Activated gamma-delta T cell treated with Interleukin-2 at 50 U/mL for 16 hours (primary cell): ENCODE measurements around the gene TAF11L4.
"Not testable (repeated sequence)": the region's sequence is repeated elsewhere in the genome, so short reads cannot be mapped to it uniquely, and the experiment has no call there.

ENCODE experiments used
- DNase-seq: peaks from one replicate; pipeline ENCODE4 v3.0.0-alpha.2; 2020

Gene TAF11L4

DNA sequence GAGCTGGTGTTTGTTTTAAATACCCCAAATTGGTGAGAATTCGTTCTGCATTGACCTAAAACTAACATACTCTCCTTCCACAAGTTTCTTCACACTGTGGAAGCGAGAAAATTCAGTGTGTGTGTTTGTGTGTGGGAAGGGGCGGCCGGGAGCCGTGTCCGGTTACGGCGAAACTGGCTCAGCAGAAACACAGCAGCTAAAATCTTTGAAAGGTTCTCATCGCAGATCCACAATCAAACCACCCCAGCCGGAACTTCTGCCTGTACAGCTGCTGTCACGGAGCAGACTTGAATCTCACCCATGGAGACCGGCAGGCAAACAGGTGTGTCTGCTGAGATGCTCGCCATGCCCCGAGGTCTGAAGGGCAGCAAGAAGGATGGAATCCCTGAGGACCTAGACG is at the start of gene TAF11L4:
TAF11L4 (plus strand) TSS at position 301 of the 400 bp plus-strand sequence.
- DNase-seq: not testable (repeated sequence)

DNA sequence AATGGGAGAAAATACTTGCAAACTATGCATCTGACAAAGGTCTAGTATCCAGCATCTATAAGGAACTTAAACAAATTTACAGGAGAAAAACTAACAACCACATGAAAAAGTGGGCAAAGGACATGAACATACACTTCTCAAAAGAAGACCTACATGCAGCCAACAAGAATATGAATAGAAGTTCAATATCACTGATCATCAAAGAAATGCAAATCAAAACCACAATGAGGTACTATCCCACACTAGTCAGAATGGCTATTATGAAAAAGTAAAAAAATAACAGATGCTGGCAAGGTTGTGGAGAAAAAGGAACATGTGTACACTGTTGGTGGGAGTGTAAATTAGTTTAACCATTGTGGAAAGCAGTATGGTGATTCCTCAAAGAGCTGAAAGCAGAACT is 46.5 kb upstream of the TAF11L4 start:
- DNase-seq: not testable (repeated sequence)

DNA sequence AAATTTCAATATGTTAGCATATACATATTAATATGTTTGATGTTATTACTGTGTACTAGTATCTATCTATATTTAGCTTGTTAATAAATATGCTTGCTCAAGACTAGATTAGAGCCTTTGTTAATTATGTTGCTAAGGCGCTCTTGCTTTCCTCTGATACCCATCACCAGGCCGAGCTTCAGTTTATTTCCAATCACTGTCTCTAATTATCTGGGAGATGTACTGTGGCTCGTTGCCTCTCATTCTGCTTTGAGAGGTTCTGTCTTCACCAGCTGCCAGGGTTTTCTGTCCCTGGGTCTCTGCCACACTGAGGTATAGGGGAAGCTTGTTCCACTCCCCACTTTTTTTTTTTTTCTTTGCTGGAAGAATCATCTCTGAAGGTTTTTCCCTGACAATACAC is 44.6 kb upstream of the TAF11L4 start:
- DNase-seq: no peak

DNA sequence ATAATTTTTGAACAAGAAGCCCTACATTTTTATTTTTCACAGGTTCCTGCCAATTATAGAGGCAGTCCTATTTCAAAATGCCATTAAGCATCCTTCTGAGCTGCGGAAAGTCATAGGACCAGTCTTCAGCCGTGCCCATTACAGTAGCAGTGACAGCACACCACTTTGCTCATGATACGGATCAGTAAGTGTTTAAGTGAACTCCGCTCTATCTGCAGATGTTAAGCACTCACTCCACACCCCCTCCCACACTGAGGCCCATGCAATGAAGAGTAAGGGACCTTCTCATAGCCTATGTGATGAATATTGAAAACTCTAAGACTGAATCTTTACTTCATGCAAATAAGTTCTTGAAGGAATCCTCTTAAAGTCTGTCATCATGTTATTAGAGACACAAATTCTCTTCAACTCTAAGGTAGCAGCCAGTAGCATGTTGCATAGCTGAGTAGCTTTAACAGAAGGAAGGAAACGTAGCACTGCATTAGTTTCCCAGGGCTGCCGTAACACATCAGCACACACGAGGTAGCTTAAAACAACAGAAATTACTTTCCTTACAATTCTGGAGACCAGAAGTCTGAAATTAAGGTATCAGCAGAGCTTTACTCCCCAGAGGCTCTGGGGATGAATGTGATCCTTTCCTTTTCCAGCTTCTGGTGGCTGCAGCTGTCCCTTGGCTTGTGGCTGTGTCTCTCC is 43.9 kb upstream of the TAF11L4 start:
- no peak for DNase-seq

DNA sequence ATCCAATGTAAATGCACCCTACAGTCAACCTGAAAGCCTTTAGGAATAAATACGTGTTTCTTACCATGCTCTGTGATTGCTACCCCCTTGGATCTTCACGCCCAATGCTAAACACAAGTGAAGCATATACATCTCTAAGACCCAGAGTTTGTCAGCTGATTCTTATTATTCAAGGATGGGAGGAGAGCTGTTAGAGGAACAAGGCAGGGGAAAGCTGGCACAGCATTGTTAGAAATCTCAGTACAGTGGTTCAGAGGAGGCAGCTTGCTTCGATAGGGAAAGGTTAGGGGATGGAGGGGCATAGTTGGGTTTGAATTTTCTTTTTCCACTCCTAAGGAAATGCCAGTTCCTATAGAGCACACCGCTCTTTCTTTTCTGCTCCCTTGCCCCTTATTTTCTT is 40.2 kb upstream of the TAF11L4 start:
- no peak for DNase-seq

DNA sequence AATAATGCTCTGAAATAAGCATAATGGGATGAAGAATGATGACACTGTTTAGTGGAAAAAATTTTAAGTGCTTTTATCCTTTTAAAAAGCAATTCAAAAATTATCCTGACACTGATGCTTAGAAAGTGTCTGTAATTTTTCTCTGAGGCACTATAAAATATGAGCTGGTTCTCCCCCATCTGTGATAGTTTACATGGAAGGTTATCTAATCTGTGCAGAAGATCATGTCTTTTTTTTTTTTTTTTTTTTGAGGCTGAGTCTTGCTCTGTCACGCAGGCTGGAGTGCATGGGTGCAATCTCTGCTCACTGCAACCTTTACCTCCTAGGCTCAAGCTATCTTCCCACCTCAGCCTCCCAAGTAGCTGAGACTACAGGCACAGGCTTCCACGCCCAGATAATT is 38.8 kb upstream of the TAF11L4 start:
- DNase-seq: no peak

DNA sequence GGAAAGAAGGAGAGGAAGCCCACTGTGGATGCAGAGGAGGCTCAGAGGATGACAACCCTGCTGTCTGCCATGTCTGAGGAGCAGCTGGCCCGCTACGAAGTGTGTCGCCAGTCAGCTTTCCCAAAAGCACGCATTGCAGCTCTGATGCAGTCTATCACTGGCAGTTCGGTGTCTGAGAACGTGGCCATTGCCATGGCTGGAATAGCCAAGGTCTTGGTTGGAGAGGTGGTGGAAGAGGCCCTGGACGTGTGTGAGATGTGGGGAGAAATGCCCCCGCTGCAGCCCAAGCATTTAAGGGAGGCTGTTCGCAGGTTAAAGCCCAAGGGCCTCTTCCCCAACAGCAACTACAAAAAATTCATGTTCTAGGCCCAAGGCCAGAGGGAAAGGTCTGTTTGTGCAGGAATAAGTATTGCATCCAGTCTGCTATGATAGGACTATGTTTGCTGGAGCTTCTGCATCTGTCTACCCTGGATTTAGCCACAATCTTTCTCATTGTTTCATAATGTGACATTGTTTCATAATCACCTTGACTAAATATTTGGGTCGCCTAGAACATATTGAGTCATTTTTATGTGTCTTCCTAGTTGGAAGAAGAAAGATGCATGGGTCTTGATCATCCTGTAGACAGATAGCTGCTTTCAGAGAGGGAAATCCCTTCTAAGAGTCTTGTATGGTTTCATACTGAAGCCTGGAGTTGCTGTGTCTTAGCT is 35.0 kb upstream of the TAF11L4 start:
- DNase-seq: not testable (repeated sequence)

DNA sequence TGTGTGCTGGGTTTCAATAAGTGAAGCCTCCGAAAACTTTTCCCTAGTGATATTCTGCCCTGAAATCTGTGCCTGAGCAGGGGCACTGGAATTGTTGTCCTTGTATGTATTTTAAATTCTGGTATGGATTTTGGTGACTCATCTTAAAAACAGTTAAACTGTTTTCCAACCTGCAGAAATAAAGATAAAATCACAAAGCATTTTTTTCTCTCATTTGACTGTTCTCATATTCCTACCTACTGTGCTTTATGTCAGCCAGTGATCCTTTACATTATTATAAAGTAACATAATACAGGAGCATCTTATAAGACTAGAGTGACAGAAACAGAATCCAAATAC is 34.5 kb upstream of the TAF11L4 start:
- DNase-seq: no peak

DNA sequence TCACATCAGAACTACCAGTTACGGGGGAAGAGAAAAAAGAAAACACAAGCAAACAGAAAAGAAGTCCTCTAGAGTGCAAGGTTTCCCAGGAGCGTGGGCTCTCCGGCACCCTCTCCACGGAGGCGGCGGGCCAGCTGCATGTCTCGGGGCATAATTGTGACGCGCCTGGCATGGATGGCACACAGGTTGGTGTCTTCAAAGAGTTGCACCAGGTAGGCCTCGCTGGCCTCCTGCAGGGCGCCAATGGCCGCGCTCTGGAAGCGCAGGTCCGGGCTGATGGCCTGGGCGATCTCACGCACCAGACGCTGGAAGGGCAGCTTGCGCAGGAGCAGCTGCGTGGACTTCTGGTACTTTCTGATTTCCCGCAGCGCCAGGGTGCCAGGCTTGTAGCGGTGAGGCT is 30.3 kb upstream of the TAF11L4 start:
- DNase-seq: not testable (repeated sequence)

DNA sequence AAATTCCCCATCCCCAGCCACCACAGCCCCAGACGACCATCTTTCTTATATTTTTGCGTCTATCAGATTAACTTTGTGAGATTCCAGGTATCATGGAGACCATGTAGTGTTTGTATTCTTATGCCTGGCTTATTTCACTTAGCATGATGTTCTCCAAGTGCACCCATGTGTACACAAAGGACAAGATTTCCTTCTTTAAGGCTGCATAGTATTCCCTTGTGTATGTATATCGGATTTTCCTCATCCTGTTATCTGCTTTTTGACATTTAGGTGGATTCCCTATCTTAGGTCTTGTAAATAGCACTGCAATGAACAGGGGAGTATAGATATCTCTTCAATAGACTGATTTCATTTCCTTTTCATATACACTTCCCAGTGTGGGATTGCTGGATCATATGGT is 28.8 kb upstream of the TAF11L4 start:
- DNase-seq: no peak

DNA sequence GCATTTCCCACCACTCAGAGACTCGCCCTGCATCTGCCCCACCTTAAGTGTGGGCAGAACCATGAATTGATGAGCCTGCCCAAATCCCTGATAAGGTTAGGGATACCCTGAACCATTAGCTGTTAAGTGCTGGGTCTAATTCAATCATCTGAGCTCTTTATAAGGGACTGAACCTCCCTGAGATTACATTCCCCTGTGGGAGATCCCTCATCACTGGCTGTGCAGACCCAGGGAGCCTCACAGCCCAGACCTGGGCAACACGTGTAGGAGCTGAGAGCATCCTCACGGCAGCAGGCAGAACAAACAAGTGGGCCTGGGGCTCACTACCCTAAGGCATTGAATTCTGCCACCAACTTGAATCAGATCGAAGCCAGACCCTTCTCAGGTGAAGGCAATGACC is 24.2 kb upstream of the TAF11L4 start:
- no peak for DNase-seq

DNA sequence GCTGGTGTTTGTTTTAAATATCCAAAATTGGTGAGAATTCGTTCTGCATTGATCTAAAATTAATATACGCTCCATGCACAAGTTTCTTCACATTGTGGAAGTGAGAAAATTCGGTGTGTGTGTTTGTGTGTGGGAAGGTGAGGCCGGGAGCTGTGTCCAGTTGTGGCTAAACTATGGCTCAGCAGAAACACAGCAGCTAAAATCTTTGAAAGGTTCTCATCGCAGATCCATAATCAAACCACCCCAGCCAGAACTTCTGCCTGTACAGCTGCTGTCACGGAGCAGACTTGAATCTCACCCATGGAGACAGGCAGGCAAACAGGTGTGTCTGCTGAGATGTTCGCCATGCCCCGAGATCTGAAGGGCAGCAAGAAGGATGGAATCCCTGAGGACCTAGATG is 23.7 kb upstream of the TAF11L4 start, which contains the start of gene TAF11L2:
TAF11L2 (plus strand) TSS at position 301 of the 400 bp plus-strand sequence.
- not testable (repeated sequence) for DNase-seq

DNA sequence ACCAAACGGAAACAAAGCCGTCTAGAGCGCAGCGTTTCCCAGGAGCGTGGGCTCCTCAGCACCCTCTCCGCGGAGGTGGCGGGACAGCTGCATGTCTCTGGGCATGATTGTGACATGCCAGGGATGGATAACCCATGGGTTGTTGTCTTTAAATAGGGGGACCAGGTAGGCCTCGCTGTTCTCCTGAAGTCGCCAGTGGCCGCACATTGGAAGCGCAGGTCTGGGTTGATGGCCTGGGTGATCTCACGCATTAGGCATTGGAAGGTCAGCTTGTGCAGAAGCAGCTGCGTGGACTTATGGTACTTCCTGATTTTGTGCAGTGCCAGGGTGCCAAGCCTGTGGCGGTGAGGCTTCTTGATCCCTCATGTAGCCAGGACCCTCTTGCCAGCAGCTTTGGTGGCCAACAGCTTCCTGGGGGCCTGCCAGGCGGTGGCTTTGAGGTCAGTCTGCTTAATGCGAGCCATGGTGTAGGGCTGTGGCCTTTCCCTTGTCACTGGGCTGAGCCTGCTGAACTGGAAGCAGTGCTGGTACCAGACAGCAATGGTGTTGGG is 9.8 kb upstream of the TAF11L4 start:
- DNase-seq: no peak

DNA sequence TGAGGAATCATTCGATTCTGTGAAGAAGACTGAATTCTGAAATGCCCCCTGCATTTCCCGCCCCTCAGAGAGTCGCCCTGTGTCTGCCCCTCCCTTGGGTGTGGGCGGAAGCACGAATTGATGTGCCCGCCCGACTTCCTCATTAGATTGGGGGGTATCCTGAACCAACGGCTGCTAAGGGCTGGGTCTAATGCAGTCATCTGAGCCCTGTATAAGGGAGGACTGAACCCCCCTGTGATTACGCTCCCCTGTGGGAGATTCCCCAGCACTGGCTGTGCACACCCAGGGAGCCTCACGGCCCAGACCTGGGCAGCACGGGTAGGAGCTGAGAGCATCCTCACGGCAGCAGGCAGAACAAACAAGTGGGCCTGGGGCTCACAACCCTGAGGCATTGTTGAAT is 4.1 kb upstream of the TAF11L4 start:
- DNase-seq: peak; percentile 18

DNA sequence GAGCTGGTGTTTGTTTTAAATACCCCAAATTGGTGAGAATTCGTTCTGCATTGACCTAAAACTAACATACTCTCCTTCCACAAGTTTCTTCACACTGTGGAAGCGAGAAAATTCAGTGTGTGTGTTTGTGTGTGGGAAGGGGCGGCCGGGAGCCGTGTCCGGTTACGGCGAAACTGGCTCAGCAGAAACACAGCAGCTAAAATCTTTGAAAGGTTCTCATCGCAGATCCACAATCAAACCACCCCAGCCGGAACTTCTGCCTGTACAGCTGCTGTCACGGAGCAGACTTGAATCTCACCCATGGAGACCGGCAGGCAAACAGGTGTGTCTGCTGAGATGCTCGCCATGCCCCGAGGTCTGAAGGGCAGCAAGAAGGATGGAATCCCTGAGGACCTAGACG is 3.5 kb upstream of the TAF11L4 start, which contains the start of gene TAF11L3:
TAF11L3 (plus strand) TSS at position 301 of the 400 bp plus-strand sequence.
- not testable (repeated sequence) for DNase-seq

DNA sequence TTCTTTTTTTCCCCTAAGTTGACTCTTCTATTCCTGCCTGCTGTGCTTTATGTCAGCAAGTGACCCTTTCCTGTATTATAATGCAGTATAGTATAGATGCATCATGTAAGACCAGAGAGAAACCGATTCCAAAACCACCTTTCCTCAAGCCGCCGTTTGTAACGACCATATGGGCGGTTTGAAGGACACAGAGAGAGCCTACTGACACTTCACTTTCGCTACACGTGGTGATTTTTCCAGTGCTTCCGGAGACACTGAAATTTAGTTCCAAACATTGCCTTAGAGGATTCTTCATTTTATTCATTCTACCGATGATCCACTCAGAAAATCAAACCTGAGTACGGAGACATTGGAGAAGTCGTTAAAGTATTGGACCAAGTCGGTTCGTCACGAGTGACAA is 2.1 kb upstream of the TAF11L4 start:
- DNase-seq: not testable (repeated sequence)

DNA sequence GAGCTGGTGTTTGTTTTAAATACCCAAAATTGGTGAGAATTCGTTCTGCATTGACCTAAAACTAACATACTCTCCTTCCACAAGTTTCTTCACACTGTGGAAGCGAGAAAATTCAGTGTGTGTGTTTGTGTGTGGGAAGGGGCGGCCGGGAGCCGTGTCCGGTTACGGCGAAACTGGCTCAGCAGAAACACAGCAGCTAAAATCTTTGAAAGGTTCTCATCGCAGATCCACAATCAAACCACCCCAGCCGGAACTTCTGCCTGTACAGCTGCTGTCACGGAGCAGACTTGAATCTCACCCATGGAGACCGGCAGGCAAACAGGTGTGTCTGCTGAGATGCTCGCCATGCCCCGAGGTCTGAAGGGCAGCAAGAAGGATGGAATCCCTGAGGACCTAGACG is 3.3 kb downstream of the TAF11L4 start, which contains the start of gene TAF11L5:
TAF11L5 (plus strand) TSS at position 301 of the 400 bp plus-strand sequence.
- not testable (repeated sequence) for DNase-seq

DNA sequence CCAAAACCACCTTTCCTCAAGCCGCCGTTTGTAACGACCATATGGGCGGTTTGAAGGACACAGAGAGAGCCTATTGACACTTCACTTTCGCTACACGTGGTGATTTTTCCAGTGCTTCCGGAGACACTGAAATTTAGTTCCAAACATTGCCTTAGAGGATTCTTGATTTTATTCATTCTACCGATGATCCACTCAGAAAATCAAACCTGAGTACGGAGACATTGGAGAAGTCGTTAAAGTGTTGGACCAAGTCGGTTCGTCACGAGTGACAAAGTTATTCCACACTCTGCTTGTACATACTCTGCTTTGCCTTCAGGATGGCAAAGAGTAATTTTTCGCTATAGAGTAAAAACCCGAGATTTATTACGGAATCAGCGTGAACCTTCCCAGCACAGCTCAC is 4.9 kb downstream of the TAF11L4 start:
- not testable (repeated sequence) for DNase-seq

DNA sequence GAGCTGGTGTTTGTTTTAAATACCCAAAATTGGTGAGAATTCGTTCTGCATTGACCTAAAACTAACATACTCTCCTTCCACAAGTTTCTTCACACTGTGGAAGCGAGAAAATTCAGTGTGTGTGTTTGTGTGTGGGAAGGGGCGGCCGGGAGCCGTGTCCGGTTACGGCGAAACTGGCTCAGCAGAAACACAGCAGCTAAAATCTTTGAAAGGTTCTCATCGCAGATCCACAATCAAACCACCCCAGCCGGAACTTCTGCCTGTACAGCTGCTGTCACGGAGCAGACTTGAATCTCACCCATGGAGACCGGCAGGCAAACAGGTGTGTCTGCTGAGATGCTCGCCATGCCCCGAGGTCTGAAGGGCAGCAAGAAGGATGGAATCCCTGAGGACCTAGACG is 6.8 kb downstream of the TAF11L4 start, which contains the start of gene TAF11L6:
TAF11L6 (plus strand) TSS at position 301 of the 400 bp plus-strand sequence.
- not testable (repeated sequence) for DNase-seq
